Common myeloid progenitor, CD34-positive (primary cell): ENCODE data around the gene DDX10.
A peak's percentile ranks its signal among the peaks of the same experiment; 100 is the strongest.

Experiments used
- CTCF ChIA-PET: fragments of 350-600 bp; sonication (Branson Sonifier 250); formaldehyde crosslinking; loops from one replicate; lab custom pipeline; 2021; ENCODE audit warnings: antibody characterized with exemption; lab: Charles Lee
- POLR2A ChIA-PET: fragments of 350-600 bp; sonication (Branson Sonifier 250); formaldehyde crosslinking; loops from one replicate; lab custom pipeline; 2021; ENCODE audit warnings: antibody characterized with exemption; lab: Charles Lee
- DNase-seq, 3 donors: peaks; one replicate each; pipeline versions ENCODE4 v3.0.0 to v3.0.0-alpha.2; 2013
- H3K27ac ChIP-seq, 2 experiments: 1 replicate in 1 of 2; 2 replicates in 1 of 2; pipeline ENCODE4 v1.7.0; 2013; ENCODE audit warnings: inconsistent platforms in 2 of 2, low read length in 2 of 2, mild to moderate bottlenecking in 2 of 2, low read depth in 1 of 2, moderate library complexity in 1 of 2; ENCODE audit not compliant: severe bottlenecking in 2 of 2, insufficient read depth in 1 of 2, poor library complexity in 1 of 2
- H3K27me3 ChIP-seq, 5 experiments: replicated peaks in 2 of 5; 1 replicate in 3 of 5; 2 replicates in 2 of 5; pipeline versions ENCODE4 v1.6.1 to v1.7.0; 2013; ENCODE audit warnings: low read length in 4 of 5, mild to moderate bottlenecking in 2 of 5, moderate library complexity in 2 of 5, inconsistent platforms in 1 of 5; ENCODE audit not compliant: insufficient read depth in 5 of 5, control insufficient read depth in 4 of 5
- H3K36me3 ChIP-seq, 4 experiments: 1 replicate in 2 of 4; 2 replicates in 2 of 4; pipeline versions ENCODE4 v1.6.1 to v1.7.0; 2013; ENCODE audit warnings: low read length in 3 of 4, control low read depth in 1 of 4, mild to moderate bottlenecking in 1 of 4; ENCODE audit not compliant: control insufficient read depth in 4 of 4, insufficient read depth in 4 of 4
- H3K4me1 ChIP-seq, 4 experiments: 1 replicate in 3 of 4; 2 replicates in 1 of 4; pipeline versions ENCODE4 v1.6.1 to v1.7.1; 2013; ENCODE audit warnings: low read length in 3 of 4, mild to moderate bottlenecking in 3 of 4, control low read depth in 1 of 4, inconsistent platforms in 1 of 4, moderate library complexity in 1 of 4; ENCODE audit not compliant: control insufficient read depth in 4 of 4, insufficient read depth in 4 of 4; ENCODE audit errors: control extremely low read depth in 1 of 4
- H3K4me3 ChIP-seq, 7 experiments: 1 replicate in 4 of 7; 2 replicates in 3 of 7; pipeline versions ENCODE4 v1.5.1 to v1.7.0; 2013; ENCODE audit warnings: mild to moderate bottlenecking in 7 of 7, low read length in 6 of 7, moderate library complexity in 6 of 7, inconsistent platforms in 2 of 7, low read depth in 2 of 7, control low read depth in 1 of 7; ENCODE audit not compliant: insufficient read depth in 4 of 7, control insufficient read depth in 1 of 7; ENCODE audit errors: extremely low read depth in 1 of 7
- H3K9me3 ChIP-seq, 5 experiments: 1 replicate in 4 of 5; 2 replicates in 1 of 5; pipeline versions ENCODE4 v1.6.1 to v1.7.1; 2013; ENCODE audit warnings: low read length in 4 of 5, mild to moderate bottlenecking in 2 of 5, inconsistent platforms in 1 of 5, low read depth in 1 of 5, moderate library complexity in 1 of 5; ENCODE audit not compliant: control insufficient read depth in 4 of 5, insufficient read depth in 2 of 5; ENCODE audit errors: control extremely low read depth in 1 of 5
- WGBS: methylation state at CpG from one replicate; pipeline ENCODE4 v1.1.5; 2013; ENCODE audit not compliant: insufficient coverage; 5-methylcytosine and 5-hydroxymethylcytosine counted together

The DDX10 gene

DNA sequence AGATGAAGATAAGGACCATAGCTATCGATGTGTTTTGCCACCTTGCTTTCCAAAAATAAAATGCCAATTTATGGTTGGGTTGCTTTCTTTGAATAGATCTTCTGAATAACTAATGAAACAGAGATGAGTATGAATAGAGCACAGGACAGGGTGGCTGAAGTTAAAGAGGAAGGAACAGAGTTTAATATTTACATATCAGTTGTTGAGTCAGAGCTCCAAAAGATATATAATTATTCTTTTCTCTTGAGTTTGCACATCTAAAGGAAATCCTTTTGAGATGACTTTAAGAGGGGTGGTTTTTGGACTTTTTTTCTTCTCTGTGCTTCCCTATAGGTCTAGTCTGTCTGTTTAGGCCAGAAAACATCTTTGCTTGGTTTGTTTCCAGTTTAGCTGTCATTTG is 115.2 kb downstream of the DDX10 start:
- POLR2A ChIA-PET: no interaction called here
- H3K27me3 ChIP-seq: no peaks in the 10 kb centered on the region
- H3K4me3 ChIP-seq: no peak overlapping the region
- WGBS: no CpG with 5 or more reads among the region's 1 CpG
- peak in 1 of 3 donors; percentile 2 for DNase-seq
- H3K36me3 ChIP-seq: peaks cover 0 to 10% (median 1%) of the 10 kb centered on the region in 4 experiments
- CTCF ChIA-PET: no interaction called here
- no peaks in the 10 kb centered on the region for H3K4me1 ChIP-seq
- H3K9me3 ChIP-seq: peaks cover 0 to 11% (median 7%) of the 10 kb centered on the region in 5 experiments
- H3K27ac ChIP-seq: no peak overlapping the region

DNA sequence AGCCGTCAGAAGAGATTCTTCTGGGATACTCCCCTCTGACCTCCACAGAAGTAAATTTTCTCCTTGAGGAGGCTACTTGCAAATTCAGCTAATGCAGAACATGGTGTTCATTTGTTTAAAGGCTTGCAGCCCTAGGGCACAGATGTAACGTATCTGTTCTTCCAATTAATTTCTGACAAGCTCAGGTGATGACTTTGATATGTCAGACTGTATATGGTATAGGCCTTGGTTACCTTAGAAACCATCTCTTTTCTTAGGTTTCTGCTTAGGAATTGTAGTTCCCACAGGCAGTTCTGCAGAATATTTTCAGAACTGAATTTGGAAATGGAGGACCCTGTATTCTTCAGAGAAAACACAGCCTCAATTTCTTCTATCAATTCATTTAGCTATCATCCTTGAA is 117.1 kb downstream of the DDX10 start:
- CTCF ChIA-PET: interaction anchor here (1.0 kb wide), 1 partner anchor 33 kb away, joined by 3 read pairs; no protein-coding TSS in a partner anchor

DNA sequence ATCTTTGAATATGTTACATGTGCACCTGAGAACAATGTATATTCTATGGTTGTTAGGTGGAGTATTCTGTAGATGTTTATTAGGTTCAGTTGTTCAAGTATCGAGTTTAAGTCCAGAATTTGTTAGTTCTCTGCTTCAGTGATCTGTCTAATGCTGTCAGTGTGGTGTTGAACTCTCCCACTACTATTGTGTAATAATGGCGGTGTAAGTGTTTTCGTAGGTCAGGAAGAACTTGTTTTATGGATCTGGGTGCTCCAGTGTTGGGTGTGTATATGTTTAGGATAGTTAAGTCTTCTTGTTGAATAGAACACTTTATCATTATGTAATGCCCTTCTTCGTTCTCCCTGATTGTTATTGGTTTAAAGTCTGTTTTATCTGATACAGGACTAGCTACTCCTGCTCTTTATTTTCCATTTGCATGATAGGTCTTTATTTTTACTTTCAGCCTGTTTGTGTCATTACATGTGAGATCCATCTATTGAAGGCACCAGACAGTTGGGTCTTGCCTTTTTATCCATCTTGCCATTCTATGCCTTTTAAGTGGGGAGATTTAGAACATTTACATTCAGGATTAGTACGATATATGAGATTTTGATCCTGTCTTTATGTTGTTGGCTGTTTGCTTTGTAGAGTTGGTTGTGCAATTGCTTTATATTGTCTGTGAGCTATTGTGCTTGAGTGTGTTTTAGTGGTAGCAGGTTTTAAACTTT is 121.6 kb downstream of the DDX10 start:
- no peak overlapping the region for H3K27ac ChIP-seq
- H3K36me3 ChIP-seq: peaks cover 0 to 8% (median 0%) of the 10 kb centered on the region in 4 experiments
- H3K9me3 ChIP-seq: no peaks in the 10 kb centered on the region
- no peak overlapping the region for H3K4me3 ChIP-seq
- H3K27me3 ChIP-seq: no peaks in the 10 kb centered on the region
- DNase-seq: no peak
- 100% methylated on average over 3 of the region's 5 CpGs for WGBS
- ChIA-PET CTCF (interaction anchor here (0.7 kb wide), 1 partner anchor 78 kb away, joined by 3 read pairs; no protein-coding TSS in a partner anchor), POLR2A (no interaction called here)
- H3K4me1 ChIP-seq: no peaks in the 10 kb centered on the region

More for the DNA sequence above, 117.1 kb downstream of the DDX10 start:
- POLR2A ChIA-PET: no interaction called here
- WGBS: 93% methylated on average over 2 of the region's 2 CpGs
- Histone ChIP-seq H3K27ac (no peak overlapping the region), H3K27me3 (no peaks in the 10 kb centered on the region), H3K4me1 (no peaks in the 10 kb centered on the region), H3K4me3 (no peak overlapping the region), H3K36me3 (peaks cover 0 to 8% (median 0%) of the 10 kb centered on the region in 4 experiments), H3K9me3 (peaks cover 0 to 3% (median 0%) of the 10 kb centered on the region in 5 experiments)
- no peak for DNase-seq

DNA sequence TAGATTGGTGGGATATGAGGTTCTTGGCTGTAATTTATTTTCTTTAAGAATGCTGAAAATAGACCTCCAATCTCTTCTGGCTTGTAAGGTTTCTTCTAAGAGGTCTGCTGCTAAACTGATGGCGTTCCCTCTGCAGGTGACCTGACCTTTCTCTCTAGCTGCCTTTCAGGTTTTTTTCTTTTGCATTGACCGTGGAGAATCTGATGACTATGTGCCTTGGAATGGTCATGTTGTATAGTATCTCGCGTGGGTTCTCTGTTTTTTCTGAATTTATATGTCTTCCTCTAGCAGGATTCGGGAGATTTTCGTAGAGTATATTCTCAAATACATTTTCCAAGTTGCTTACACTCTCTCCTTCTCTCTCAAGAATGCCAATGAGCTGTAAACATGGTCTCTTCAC is 122.2 kb downstream of the DDX10 start:
- WGBS: 100% methylated on average over 1 of the region's 6 CpGs
- ChIA-PET POLR2A (no interaction called here), CTCF (interaction anchor here (0.7 to 1.0 kb wide), 3 partner anchors 11 to 89 kb away, joined by 3 to 4 read pairs (median 3); no protein-coding TSS in a partner anchor)
- H3K27ac ChIP-seq: no peak overlapping the region
- H3K36me3 ChIP-seq: peaks cover 0 to 8% (median 0%) of the 10 kb centered on the region in 4 experiments
- H3K9me3 ChIP-seq: no peaks in the 10 kb centered on the region
- no peaks in the 10 kb centered on the region for H3K27me3 ChIP-seq
- DNase-seq: no peak
- no peak overlapping the region for H3K4me3 ChIP-seq
- H3K4me1 ChIP-seq: no peaks in the 10 kb centered on the region

DNA sequence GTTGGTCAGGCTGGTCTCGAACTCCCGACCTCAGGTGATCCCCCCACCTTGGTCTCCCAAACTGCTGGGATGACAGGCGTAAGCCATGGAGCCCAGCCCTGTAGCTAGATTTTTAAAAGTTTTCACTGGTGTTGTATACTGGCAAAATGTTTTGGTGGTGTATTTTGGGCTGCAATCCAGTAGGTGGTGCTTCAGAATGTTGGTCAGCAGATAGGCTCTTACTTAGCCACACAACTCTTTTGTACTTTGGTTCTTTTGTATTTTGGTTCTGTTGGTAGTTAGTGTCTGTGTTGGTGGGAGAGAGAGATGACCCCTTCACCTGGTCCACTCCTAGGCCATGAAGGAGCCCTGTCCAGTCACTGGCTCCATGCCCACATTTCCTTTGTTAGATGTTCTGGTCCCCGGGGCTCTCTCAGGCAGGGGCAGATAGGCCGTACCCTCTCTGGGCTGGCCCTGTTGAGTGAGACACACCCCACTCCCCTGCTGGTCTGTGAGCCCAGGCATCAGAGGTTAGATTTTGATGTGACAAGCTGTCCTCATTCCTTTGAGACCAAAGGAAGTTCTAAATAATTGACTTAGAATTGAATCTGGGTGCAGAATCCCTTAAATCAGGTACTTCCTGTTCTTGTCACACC is 123.8 kb downstream of the DDX10 start:
- 100% methylated on average over 2 of the region's 5 CpGs for WGBS
- no peaks in the 10 kb centered on the region for H3K4me1 ChIP-seq
- no peak overlapping the region for H3K27ac ChIP-seq
- peaks cover 0 to 4% (median 0%) of the 10 kb centered on the region in 4 experiments for H3K36me3 ChIP-seq
- ChIA-PET CTCF (no interaction called here), POLR2A (no interaction called here)
- H3K4me3 ChIP-seq: no peak overlapping the region
- H3K9me3 ChIP-seq: no peaks in the 10 kb centered on the region
- peak in 2 of 3 donors; percentile 31 to 39 for DNase-seq
- H3K27me3 ChIP-seq: no peaks in the 10 kb centered on the region

DNA sequence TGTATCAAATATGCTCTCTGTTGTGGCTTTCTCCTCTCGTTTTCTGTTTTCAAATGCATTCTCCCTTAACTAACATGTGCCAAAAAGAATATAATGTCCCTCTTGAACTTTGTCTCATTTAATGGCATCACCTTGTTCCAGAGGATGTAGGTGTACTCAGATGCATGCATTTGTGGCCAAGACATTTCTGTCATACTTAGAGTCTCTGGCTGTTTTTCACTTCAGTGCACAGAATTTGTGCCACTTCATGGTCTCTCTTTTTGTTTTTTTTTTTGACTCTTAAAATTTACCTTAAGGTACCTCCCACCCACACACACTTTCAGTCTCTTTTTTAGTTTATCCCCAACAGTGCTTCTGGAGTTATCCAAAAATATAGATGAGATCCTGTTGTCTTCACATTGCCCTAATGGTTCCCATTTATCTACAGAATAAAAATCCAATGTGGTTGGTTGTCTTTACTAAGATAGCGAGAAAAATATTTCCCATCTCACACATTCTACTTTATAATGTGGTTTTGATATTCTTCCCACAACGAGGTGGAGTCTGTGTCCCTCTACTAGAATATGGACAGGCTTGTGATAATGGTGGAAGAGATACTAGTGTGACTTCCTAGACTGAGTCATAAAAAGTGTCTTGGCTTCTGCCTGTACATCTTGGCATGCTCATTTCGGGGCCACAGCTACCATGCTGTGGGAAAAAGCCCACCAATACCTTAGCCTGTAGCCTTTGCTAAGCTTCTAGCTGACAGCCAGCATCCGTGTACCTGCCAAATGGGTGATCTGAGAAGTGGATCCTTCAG is 125.8 kb downstream of the DDX10 start:
- WGBS: 75% methylated on average over 2 of the region's 5 CpGs
- CTCF ChIA-PET: no interaction called here
- DNase-seq: no peak
- no peak overlapping the region for H3K27ac ChIP-seq
- no peaks in the 10 kb centered on the region for H3K9me3 ChIP-seq
- no peaks in the 10 kb centered on the region for H3K36me3 ChIP-seq
- H3K4me3 ChIP-seq: no peak overlapping the region
- H3K27me3 ChIP-seq: no peaks in the 10 kb centered on the region
- POLR2A ChIA-PET: no interaction called here
- no peaks in the 10 kb centered on the region for H3K4me1 ChIP-seq
